IMR-90 (cell line): ENCODE measurements around the gene GPC6. TPM values are rescaled to one million over a fixed set of nuclear protein-coding genes. Genes with fewer than 3 reads are reported as not detected.

Experiments used
- ATAC-seq: fragments of 200-7000 bp; cut with Tn5 transposase; 2 replicates; pipeline ENCODE4 v1.9.1; 2020; ENCODE audit warnings: low read depth, mild to moderate bottlenecking, moderate library complexity
- BruUV-seq: library from RNA; stranded (reverse); fragments of 400-500 nt; replicated peaks from 2 replicates; lab custom pipeline; 2021; lab: Mats Ljungman, UMichigan
- CTCF ChIA-PET: fragments of 300-600 bp; formaldehyde crosslinking; extraction: SDS; loops from one replicate; lab custom pipeline; 2021; ENCODE audit warnings: antibody characterized with exemption; lab: Yijun Ruan, JAX
- POLR2A ChIA-PET: fragments of 300-600 bp; sonication (Branson Sonifier 250); formaldehyde crosslinking; loops from one replicate; lab custom pipeline; 2022; ENCODE audit warnings: antibody characterized with exemption; ENCODE audit not compliant: unreplicated experiment; lab: Charles Lee
- DNase-seq: peaks from one replicate; pipeline ENCODE4 v3.0.0; 2013
- H2AFZ ChIP-seq: replicated peaks from 2 replicates; pipeline ENCODE3; 2013; ENCODE audit warnings: low read length, mild to moderate bottlenecking; ENCODE audit not compliant: poor library complexity
- H2AK5ac ChIP-seq: 2 replicates; pipeline ENCODE4 v1.6.1; 2013; ENCODE audit warnings: low read depth, low read length, inconsistent platforms
- H2AK9ac ChIP-seq: replicated peaks from 2 replicates; pipeline ENCODE3; 2013; ENCODE audit warnings: mild to moderate bottlenecking, low read depth, low read length, moderate library complexity; ENCODE audit not compliant: poor library complexity
- H2BK120ac ChIP-seq: 2 replicates; pipeline ENCODE4 v1.6.1; 2013; ENCODE audit warnings: low read depth, low read length, inconsistent platforms
- H2BK15ac ChIP-seq: 3 replicates; pipeline ENCODE4 v1.6.1; 2013; ENCODE audit warnings: low read depth, low read length, inconsistent platforms
- H2BK20ac ChIP-seq: 2 replicates; pipeline ENCODE4 v1.6.1; 2013; ENCODE audit warnings: low read depth, mild to moderate bottlenecking, inconsistent platforms, low read length, moderate library complexity
- H2BK5ac ChIP-seq: 2 replicates; pipeline ENCODE4 v1.6.1; 2013; ENCODE audit warnings: mild to moderate bottlenecking, low read depth, low read length, inconsistent platforms; ENCODE audit not compliant: poor library complexity, severe bottlenecking
- H3K14ac ChIP-seq: replicated peaks from 2 replicates; pipeline ENCODE4 v1.6.1; 2013; ENCODE audit warnings: low read depth, low read length, inconsistent platforms
- H3K18ac ChIP-seq: 2 replicates; pipeline ENCODE4 v1.6.1; 2013; ENCODE audit warnings: low read depth, low read length, control low read depth
- H3K23ac ChIP-seq: 2 replicates; pipeline ENCODE4 v1.6.1; 2013; ENCODE audit warnings: low read depth, low read length, inconsistent platforms
- H3K27ac ChIP-seq: 2 replicates; pipeline ENCODE4 v1.5.1; 2013; ENCODE audit warnings: mild to moderate bottlenecking, control low read depth, low read length; ENCODE audit not compliant: insufficient read depth
- H3K27me3 ChIP-seq: 2 replicates; pipeline ENCODE4 v1.6.1; 2013; ENCODE audit warnings: low read length; ENCODE audit not compliant: control insufficient read depth, insufficient read depth
- H3K36me3 ChIP-seq: 2 replicates; pipeline ENCODE4 v1.6.1; 2013; ENCODE audit warnings: low read length, mixed read lengths; ENCODE audit not compliant: control insufficient read depth, insufficient read depth
- H3K4ac ChIP-seq: 2 replicates; pipeline ENCODE4 v1.6.1; 2013; ENCODE audit warnings: low read depth, low read length, inconsistent platforms
- H3K4me1 ChIP-seq: 2 replicates; pipeline ENCODE4 v1.6.1; 2013; ENCODE audit warnings: low read length, mixed read lengths; ENCODE audit not compliant: control insufficient read depth, insufficient read depth
- H3K4me2 ChIP-seq: 2 replicates; pipeline ENCODE4 v1.6.1; 2013; ENCODE audit warnings: low read depth, mild to moderate bottlenecking, control low read depth, low read length, moderate library complexity
- H3K4me3 ChIP-seq: 2 replicates; pipeline ENCODE4 v1.5.1; 2013; ENCODE audit warnings: low read depth, mild to moderate bottlenecking, control low read depth, low read length, moderate library complexity; ENCODE audit not compliant: insufficient read depth
- H3K56ac ChIP-seq: 2 replicates; pipeline ENCODE4 v1.6.1; 2013; ENCODE audit warnings: low read length, inconsistent platforms; ENCODE audit not compliant: insufficient read depth; ENCODE audit errors: extremely low read depth
- H3K79me1 ChIP-seq, 2 experiments: 2 replicates each; pipeline ENCODE4 v1.6.1; 2013; ENCODE audit warnings: low read length in 2 of 2, inconsistent platforms in 1 of 2, low read depth in 1 of 2
- H3K9ac ChIP-seq: 2 replicates; pipeline ENCODE4 v1.6.1; 2013; ENCODE audit warnings: low read depth, low read length, control low read depth
- H3K9me1 ChIP-seq: 2 replicates; pipeline ENCODE4 v1.6.1; 2013; ENCODE audit warnings: low read length, inconsistent platforms; ENCODE audit not compliant: insufficient read depth
- H3K9me3 ChIP-seq: 2 replicates; pipeline ENCODE4 v1.6.1; 2013; ENCODE audit warnings: low read length; ENCODE audit not compliant: control insufficient read depth, insufficient read depth
- H4K20me1 ChIP-seq: 2 replicates; pipeline ENCODE4 v1.6.1; 2013; ENCODE audit warnings: low read length, inconsistent platforms; ENCODE audit not compliant: insufficient read depth
- H4K5ac ChIP-seq: 2 replicates; pipeline ENCODE4 v1.6.1; 2013; ENCODE audit warnings: mild to moderate bottlenecking, low read depth, low read length, control low read depth
- H4K8ac ChIP-seq, 2 experiments: 2 replicates each; pipeline ENCODE4 v1.6.1; 2013; ENCODE audit warnings: low read depth in 2 of 2, low read length in 2 of 2, control low read depth in 1 of 2, inconsistent platforms in 1 of 2
- H4K91ac ChIP-seq: 2 replicates; pipeline ENCODE4 v1.6.1; 2013; ENCODE audit warnings: low read depth, low read length, inconsistent platforms; ENCODE audit not compliant: insufficient read depth
- BHLHE40 ChIP-seq: fragments of 150-350 bp; IDR thresholded peaks from 2 replicates; pipeline ENCODE4 v1.6.1; 2016; ENCODE audit warnings: mild to moderate bottlenecking, low read depth, low read length
- CEBPB ChIP-seq: IDR thresholded peaks from 2 replicates; pipeline ENCODE4 v1.6.1; 2012; ENCODE audit warnings: low read depth, low read length, improper control_type of control experiment
- CTCF ChIP-seq: conservative IDR thresholded peaks from 2 replicates; pipeline ENCODE4 v1.5.1; 2012; ENCODE audit warnings: mild to moderate bottlenecking, low read depth, low read length, improper control_type of control experiment
- ELK1 ChIP-seq: fragments of 150-350 bp; IDR thresholded peaks from 2 replicates; pipeline ENCODE4 v1.6.1; 2016; ENCODE audit warnings: low read depth, mild to moderate bottlenecking, low read length, moderate library complexity, borderline replicate concordance
- MXI1 ChIP-seq: IDR thresholded peaks from 2 replicates; pipeline ENCODE4 v1.6.1; 2012; ENCODE audit warnings: low read depth, mild to moderate bottlenecking, low read length, moderate library complexity, borderline replicate concordance
- RAD21 ChIP-seq: IDR thresholded peaks from 2 replicates; pipeline ENCODE4 v1.6.1; 2012; ENCODE audit warnings: low read length, improper control_type of control experiment
- RFX5 ChIP-seq: IDR thresholded peaks from 2 replicates; pipeline ENCODE4 v1.8.0; 2012; ENCODE audit warnings: low read depth, mild to moderate bottlenecking, low read length, moderate library complexity
- dilution Hi-C: fragments of 300-500 bp; cut with HindIII; formaldehyde crosslinking; loops from one replicate; pipeline ENCODE4 v1.14.3; 2018; ENCODE audit warnings: low sequenced_read_pairs; ENCODE audit not compliant: unreplicated experiment
- in situ Hi-C: fragments of 300-500 bp; cut with MboI; formaldehyde crosslinking; loops from 3 replicates; pipeline ENCODE4 v1.14.3; 2019; ENCODE audit warnings: low sequenced_read_pairs, inconsistent platforms, mixed read lengths
- intact Hi-C: fragments of 100-400 bp; cut with micrococcal nuclease; formaldehyde crosslinking; loops from 2 replicates; pipeline ENCODE4 v1.10.0; 2022
- polyA plus RNA-seq, 3 experiments: library from polyadenylated mRNA; depleted of rRNA; stranded (reverse); fragments of >200 nt; gene quantifications; 2 replicates each; pipeline ENCODE4 v1.2.3, GENCODE V29; 2012; ENCODE audit warnings: low replicate concordance in 1 of 3
- total RNA-seq: library from RNA; depleted of rRNA; stranded (reverse); fragments of >200 nt; gene quantifications from 2 replicates; pipeline ENCODE4 v1.2.3, GENCODE V29; 2012

The GPC6 gene
- total and polyA plus RNA-seq, 2 of the 4 experiments (the other 2 are of a cell fraction), result 14.9 to 39.4 TPM

GRCh38 chr13:93753639-93754038 lies 527.0 kb downstream of the GPC6 start:
- no peak overlapping the region for H2BK20ac ChIP-seq
- H2AK9ac ChIP-seq, result no peak overlapping the region
- no peak overlapping the region for H2BK120ac ChIP-seq
- no peak overlapping the region for H3K23ac ChIP-seq
- peaks cover 0 to 3% of the 10 kb centered on the region in 2 experiments; a peak in 1 of 4 replicates for H3K79me1 ChIP-seq
- no peak overlapping the region for H2AFZ ChIP-seq
- dilution Hi-C loops (no loop called here), in situ Hi-C loops (no loop called here), intact Hi-C loops (no loop called here)
- no peaks in the 10 kb centered on the region for H3K27me3 ChIP-seq
- H4K91ac ChIP-seq, result no peak overlapping the region
- H3K4me3 ChIP-seq, result no peak overlapping the region
- H2BK15ac ChIP-seq, result no peak overlapping the region
- H3K18ac ChIP-seq, result no peak overlapping the region
- H3K4me1 ChIP-seq, result peaks cover 5% of the 10 kb centered on the region
- H2BK5ac ChIP-seq, result no peak overlapping the region
- H4K5ac ChIP-seq, result no peak overlapping the region
- TF ChIP-seq BHLHE40 (no peak), RFX5 (no peak), RAD21 (no peak), CEBPB (peak; percentile 64), CTCF (no peak), MXI1 (no peak), ELK1 (no peak)
- POLR2A ChIA-PET, result no interaction called here
- no peak overlapping the region for H3K4me2 ChIP-seq
- ATAC-seq (no peak), DNase-seq (no peak)
- no peaks in the 10 kb centered on the region for H4K20me1 ChIP-seq
- CTCF ChIA-PET, result interaction anchor here (1.1 kb wide), 1 partner anchor 16 kb away, joined by 4 read pairs; no protein-coding TSS in a partner anchor
- no peak overlapping the region for H3K56ac ChIP-seq
- H3K9ac ChIP-seq, result no peak overlapping the region
- H2AK5ac ChIP-seq, result no peak overlapping the region
- H3K9me3 ChIP-seq, result no peaks in the 10 kb centered on the region
- H4K8ac ChIP-seq, result no peak overlapping the region
- no peaks in the 10 kb centered on the region for H3K36me3 ChIP-seq
- H3K4ac ChIP-seq, result no peak overlapping the region
- no peaks in the 10 kb centered on the region for H3K9me1 ChIP-seq
- no TSS peak for BruUV-seq
- no peak overlapping the region for H3K27ac ChIP-seq
- H3K14ac ChIP-seq, result no peak overlapping the region
